ENCODE measurements around the gene PSMA6.

DNA sequence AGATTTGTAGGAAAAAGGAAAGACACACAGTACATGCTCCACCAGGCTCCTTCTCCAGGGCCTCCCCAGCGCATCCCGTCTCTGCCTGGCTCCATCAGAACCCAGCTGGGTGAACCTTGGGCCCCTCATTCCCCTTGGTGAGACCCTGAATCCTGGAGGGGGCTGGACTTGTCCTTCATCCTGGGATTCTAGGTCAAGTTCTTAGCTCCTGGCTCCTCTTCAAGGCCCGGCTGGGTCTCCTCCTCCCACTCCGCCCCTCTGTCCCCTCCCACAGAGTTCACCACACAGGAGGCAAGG, 49.2 kb downstream of the PSMA6 start:
- TF ChIP-seq, protein P1, sequence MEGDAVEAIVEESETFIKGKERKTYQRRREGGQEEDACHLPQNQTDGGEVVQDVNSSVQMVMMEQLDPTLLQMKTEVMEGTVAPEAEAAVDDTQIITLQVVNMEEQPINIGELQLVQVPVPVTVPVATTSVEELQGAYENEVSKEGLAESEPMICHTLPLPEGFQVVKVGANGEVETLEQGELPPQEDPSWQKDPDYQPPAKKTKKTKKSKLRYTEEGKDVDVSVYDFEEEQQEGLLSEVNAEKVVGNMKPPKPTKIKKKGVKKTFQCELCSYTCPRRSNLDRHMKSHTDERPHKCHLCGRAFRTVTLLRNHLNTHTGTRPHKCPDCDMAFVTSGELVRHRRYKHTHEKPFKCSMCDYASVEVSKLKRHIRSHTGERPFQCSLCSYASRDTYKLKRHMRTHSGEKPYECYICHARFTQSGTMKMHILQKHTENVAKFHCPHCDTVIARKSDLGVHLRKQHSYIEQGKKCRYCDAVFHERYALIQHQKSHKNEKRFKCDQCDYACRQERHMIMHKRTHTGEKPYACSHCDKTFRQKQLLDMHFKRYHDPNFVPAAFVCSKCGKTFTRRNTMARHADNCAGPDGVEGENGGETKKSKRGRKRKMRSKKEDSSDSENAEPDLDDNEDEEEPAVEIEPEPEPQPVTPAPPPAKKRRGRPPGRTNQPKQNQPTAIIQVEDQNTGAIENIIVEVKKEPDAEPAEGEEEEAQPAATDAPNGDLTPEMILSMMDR (IDR thresholded peaks at IDR 0.05) = no peak
- no peak for TF ChIP-seq POLR2A (IDR thresholded peaks at IDR 0.05)

Measured in Peyer's patch (tissue), 4 donors.